ENCODE results near the gene APBA2.
"Not testable (repeated sequence)": the region's sequence is repeated elsewhere in the genome, so short reads cannot be mapped to it uniquely, and the experiment has no call there.

Gene APBA2

GRCh38 chr15:29024662-29025061 is 138.9 kb downstream of the APBA2 start:
- no peak for TF ChIP-seq CTCF (IDR thresholded peaks at IDR 0.05; ENCODE audit: insufficient read depth, missing control alignments)
- DNase-seq (ENCODE audit: insufficient read length, low spot score) (no peak), FAIRE-seq (no peak)

- not testable (repeated sequence) for DNase-seq (ENCODE audit: insufficient read length, low spot score); FAIRE-seq
Measured at GRCh38 chr15:29025411-29025810, 139.6 kb downstream of the APBA2 start.

- FAIRE-seq; DNase-seq (ENCODE audit: insufficient read length, low spot score): not testable (repeated sequence)
Measured at GRCh38 chr15:29028158-29028557, 142.4 kb downstream of the APBA2 start.

GRCh38 chr15:29029651-29030195 is 143.9 kb downstream of the APBA2 start:
- no peak for FAIRE-seq
- no peak for DNase-seq (ENCODE audit: insufficient read length, low spot score)
- TF ChIP-seq CTCF (IDR thresholded peaks at IDR 0.05; ENCODE audit: insufficient read depth, missing control alignments): no peak

GRCh38 chr15:29031502-29032228 is 145.9 kb downstream of the APBA2 start:
- no peak for TF ChIP-seq CTCF (IDR thresholded peaks at IDR 0.05; ENCODE audit: insufficient read depth, missing control alignments)
- no peak for DNase-seq (ENCODE audit: insufficient read length, low spot score)
- FAIRE-seq: no peak

DNA sequence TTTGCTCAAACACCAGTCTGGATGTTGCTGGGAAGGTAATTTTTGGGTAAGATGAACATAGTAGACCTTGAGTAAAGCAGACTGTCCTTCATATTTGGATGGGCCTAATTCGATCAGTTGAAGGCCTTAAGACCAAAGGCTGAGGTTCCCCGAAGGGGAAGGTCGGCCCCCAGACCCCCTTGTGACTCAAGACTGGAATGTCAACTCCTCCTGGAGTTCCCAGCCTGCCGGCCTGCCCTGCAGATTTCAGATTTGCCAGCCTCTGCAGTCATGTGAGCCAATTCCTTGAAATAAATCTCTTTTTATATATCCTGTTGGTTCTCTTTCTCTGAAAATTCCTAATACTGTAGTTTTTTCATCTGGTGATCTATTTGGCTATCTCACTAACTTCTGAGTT is 146.5 kb downstream of the APBA2 start:
- FAIRE-seq: no peak
- TF ChIP-seq CTCF (IDR thresholded peaks at IDR 0.05; ENCODE audit: insufficient read depth, missing control alignments): no peak
- DNase-seq (ENCODE audit: insufficient read length, low spot score): no peak

GRCh38 chr15:29032751-29033150 is 147.0 kb downstream of the APBA2 start:
- no peak for DNase-seq (ENCODE audit: insufficient read length, low spot score)
- TF ChIP-seq CTCF (IDR thresholded peaks at IDR 0.05; ENCODE audit: insufficient read depth, missing control alignments): no peak
- FAIRE-seq: no peak

DNA sequence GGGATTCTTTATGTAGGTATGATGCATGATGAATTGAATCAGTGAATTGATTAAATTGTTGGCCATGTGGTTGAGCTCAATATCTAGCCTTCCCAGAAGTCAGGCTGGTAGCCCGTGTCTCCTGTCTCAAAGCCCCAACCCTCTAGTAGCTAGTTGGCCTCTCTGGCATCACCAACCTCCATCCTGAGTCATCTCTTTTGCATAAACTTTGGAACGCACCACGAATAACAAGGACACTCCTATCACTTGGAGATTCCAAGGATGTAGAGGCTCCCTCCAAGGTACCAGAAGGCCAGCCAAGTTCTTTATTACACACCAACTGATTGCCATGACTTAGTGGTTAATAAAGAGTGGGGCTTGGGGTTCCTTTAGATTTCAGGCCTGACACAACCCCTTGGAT is 148.4 kb downstream of the APBA2 start:
- no peak for TF ChIP-seq CTCF (IDR thresholded peaks at IDR 0.05; ENCODE audit: insufficient read depth, missing control alignments)
- DNase-seq (ENCODE audit: insufficient read length, low spot score) (no peak), FAIRE-seq (no peak)
